Subcutaneous abdominal adipose tissue (tissue), 5 donors: ENCODE results near the gene ERBB4.

ENCODE experiments used
- H3K27ac ChIP-seq: one replicate; pipeline ENCODE4 v1.7.0; 2013; ENCODE audit warnings: low read depth, mild to moderate bottlenecking, inconsistent platforms, low read length, moderate library complexity
- H3K27me3 ChIP-seq, 5 donors: one replicate each; pipeline ENCODE4 v1.7.0; 2013; ENCODE audit warnings: low read length in 5 of 5, inconsistent platforms in 1 of 5; ENCODE audit not compliant: control insufficient read depth in 5 of 5, insufficient read depth in 4 of 5
- H3K36me3 ChIP-seq, 5 donors: one replicate each; pipeline ENCODE4 v1.7.0; 2013; ENCODE audit warnings: low read length in 5 of 5; ENCODE audit not compliant: control insufficient read depth in 5 of 5, insufficient read depth in 5 of 5
- H3K4me1 ChIP-seq, 5 donors: one replicate each; pipeline ENCODE4 v1.7.0; 2013; ENCODE audit warnings: low read length in 5 of 5, mild to moderate bottlenecking in 3 of 5, moderate library complexity in 1 of 5; ENCODE audit not compliant: control insufficient read depth in 5 of 5, insufficient read depth in 5 of 5
- H3K4me3 ChIP-seq, 5 donors: one replicate each; pipeline ENCODE4 v1.7.0; 2013; ENCODE audit warnings: low read length in 5 of 5, low read depth in 1 of 5
- H3K9ac ChIP-seq, 5 donors: one replicate each; pipeline ENCODE4 v1.7.0; 2013; ENCODE audit warnings: low read length in 5 of 5, mild to moderate bottlenecking in 4 of 5, moderate library complexity in 3 of 5
- H3K9me3 ChIP-seq, 5 donors: one replicate each; pipeline ENCODE4 v1.7.0; 2013; ENCODE audit warnings: low read length in 5 of 5; ENCODE audit not compliant: control insufficient read depth in 5 of 5
- donor health status: healthy.
- donor health status: healthy.
- donor health status: healthy.
- donor health status: healthy.
- donor health status: healthy.

The ERBB4 gene

DNA sequence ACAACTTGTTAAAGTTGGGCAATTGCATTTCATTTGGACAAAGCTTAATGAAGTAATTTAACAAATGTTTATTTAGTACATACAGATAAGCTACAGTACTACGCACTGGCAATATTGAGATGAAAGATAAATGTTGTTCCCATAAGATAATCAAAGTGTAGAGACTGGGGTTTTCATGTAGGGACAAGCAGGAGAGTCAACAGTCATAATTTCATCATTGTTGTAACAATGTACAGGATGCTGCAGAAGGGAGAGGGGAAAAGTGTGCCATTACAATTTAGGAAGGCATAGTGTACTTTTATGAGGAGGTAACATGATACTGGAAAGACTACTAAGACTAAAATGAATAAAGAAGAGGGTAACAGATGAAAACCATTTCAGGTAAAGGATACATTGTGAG lies 441.6 kb downstream of the ERBB4 start:
- Histone ChIP-seq H3K27me3 (no peaks in the 10 kb centered on the region), H3K36me3 (no peaks in the 10 kb centered on the region), H3K4me3 (no peak overlapping the region), H3K9me3 (no peaks in the 10 kb centered on the region), H3K9ac (no peak overlapping the region), H3K27ac (no peak overlapping the region), H3K4me1 (peaks cover 0 to 2% (median 0%) of the 10 kb centered on the region in 5 donors)

- Histone ChIP-seq H3K9me3 (no peaks in the 10 kb centered on the region), H3K4me1 (no peaks in the 10 kb centered on the region), H3K36me3 (no peaks in the 10 kb centered on the region), H3K9ac (no peak overlapping the region), H3K27me3 (no peaks in the 10 kb centered on the region), H3K27ac (no peak overlapping the region), H3K4me3 (no peak overlapping the region)
Measured at GRCh38 chr2:212089873-212090272, 448.7 kb downstream of the ERBB4 start.

DNA sequence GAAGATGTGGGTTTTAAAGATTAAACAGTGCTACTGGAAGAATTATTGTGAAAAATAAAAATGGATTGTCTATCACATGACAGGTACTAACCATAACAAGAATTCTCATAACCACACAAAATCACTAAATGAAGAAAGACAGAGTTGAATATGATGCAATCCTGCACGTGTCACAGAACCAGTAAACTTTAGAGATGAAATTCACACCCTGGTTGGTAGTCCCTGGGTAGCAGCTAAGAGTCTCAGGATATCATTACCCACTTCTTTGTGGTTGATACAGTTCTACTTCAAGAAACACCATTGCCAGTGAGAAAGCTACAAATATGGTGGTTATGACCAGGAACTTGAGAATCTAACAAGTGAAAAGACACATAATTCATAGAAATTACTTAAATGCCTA lies 450.2 kb downstream of the ERBB4 start:
- H3K27ac ChIP-seq, result no peak overlapping the region
- H3K9me3 ChIP-seq, result no peaks in the 10 kb centered on the region
- no peaks in the 10 kb centered on the region for H3K4me1 ChIP-seq
- no peaks in the 10 kb centered on the region for H3K36me3 ChIP-seq
- no peaks in the 10 kb centered on the region for H3K27me3 ChIP-seq
- H3K4me3 ChIP-seq, result no peak overlapping the region
- H3K9ac ChIP-seq, result no peak overlapping the region

GRCh38 chr2:212083492-212083891 lies 455.1 kb downstream of the ERBB4 start:
- H3K9me3 ChIP-seq, result no peaks in the 10 kb centered on the region
- no peak overlapping the region for H3K27ac ChIP-seq
- H3K4me3 ChIP-seq, result no peak overlapping the region
- H3K27me3 ChIP-seq, result no peaks in the 10 kb centered on the region
- no peaks in the 10 kb centered on the region for H3K36me3 ChIP-seq
- no peak overlapping the region for H3K9ac ChIP-seq
- H3K4me1 ChIP-seq, result no peaks in the 10 kb centered on the region

- H3K9ac ChIP-seq, result no peak overlapping the region
- H3K4me1 ChIP-seq, result no peaks in the 10 kb centered on the region
- H3K27me3 ChIP-seq, result no peaks in the 10 kb centered on the region
- H3K36me3 ChIP-seq, result no peaks in the 10 kb centered on the region
- no peaks in the 10 kb centered on the region for H3K9me3 ChIP-seq
- H3K4me3 ChIP-seq, result peak overlapping the region in 1 of 5 donors; percentile 3
- H3K27ac ChIP-seq, result no peak overlapping the region
Measured at GRCh38 chr2:212078103-212078502, 460.5 kb downstream of the ERBB4 start.

- H3K4me1 ChIP-seq, result no peaks in the 10 kb centered on the region
- no peaks in the 10 kb centered on the region for H3K27me3 ChIP-seq
- no peak overlapping the region for H3K4me3 ChIP-seq
- no peaks in the 10 kb centered on the region for H3K9me3 ChIP-seq
- no peak overlapping the region for H3K9ac ChIP-seq
- no peaks in the 10 kb centered on the region for H3K36me3 ChIP-seq
- no peak overlapping the region for H3K27ac ChIP-seq
Measured at GRCh38 chr2:212076456-212076855, 462.1 kb downstream of the ERBB4 start.

DNA sequence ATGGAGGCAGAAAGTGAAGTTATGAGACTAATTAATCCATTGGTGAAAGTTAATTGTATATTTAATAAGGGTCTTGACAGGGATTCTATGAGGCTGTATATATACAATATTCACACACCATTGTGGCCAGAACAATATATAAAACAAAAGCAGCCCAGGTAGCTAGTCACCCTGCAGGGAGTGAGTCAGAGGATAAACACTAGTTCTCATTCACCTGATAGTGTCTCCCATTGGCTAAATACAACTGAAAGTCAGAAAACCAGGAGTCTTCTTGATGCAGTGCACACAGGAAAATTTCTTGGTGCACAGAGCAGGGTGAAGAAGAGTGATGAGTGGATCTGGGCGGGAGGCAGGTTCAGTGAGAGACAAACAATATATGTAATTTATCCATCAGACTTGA lies 465.2 kb downstream of the ERBB4 start:
- H3K27me3 ChIP-seq, result no peaks in the 10 kb centered on the region
- no peaks in the 10 kb centered on the region for H3K9me3 ChIP-seq
- no peak overlapping the region for H3K9ac ChIP-seq
- H3K4me1 ChIP-seq, result no peaks in the 10 kb centered on the region
- no peak overlapping the region for H3K27ac ChIP-seq
- H3K36me3 ChIP-seq, result no peaks in the 10 kb centered on the region
- H3K4me3 ChIP-seq, result no peak overlapping the region

GRCh38 chr2:212066546-212066945 lies 472.1 kb downstream of the ERBB4 start:
- Histone ChIP-seq H3K9me3 (no peaks in the 10 kb centered on the region), H3K27ac (no peak overlapping the region), H3K4me1 (no peaks in the 10 kb centered on the region), H3K27me3 (no peaks in the 10 kb centered on the region), H3K4me3 (no peak overlapping the region), H3K36me3 (no peaks in the 10 kb centered on the region), H3K9ac (no peak overlapping the region)

- Histone ChIP-seq H3K27ac (no peak overlapping the region), H3K9ac (no peak overlapping the region), H3K36me3 (no peaks in the 10 kb centered on the region), H3K4me1 (no peaks in the 10 kb centered on the region), H3K4me3 (no peak overlapping the region), H3K27me3 (no peaks in the 10 kb centered on the region), H3K9me3 (no peaks in the 10 kb centered on the region)
Measured at GRCh38 chr2:212064318-212064717, 474.3 kb downstream of the ERBB4 start.

- no peaks in the 10 kb centered on the region for H3K36me3 ChIP-seq
- no peaks in the 10 kb centered on the region for H3K27me3 ChIP-seq
- peaks cover 0 to 32% (median 11%) of the 10 kb centered on the region in 5 donors for H3K9me3 ChIP-seq
- H3K9ac ChIP-seq, result no peak overlapping the region
- H3K27ac ChIP-seq, result no peak overlapping the region
- no peaks in the 10 kb centered on the region for H3K4me1 ChIP-seq
- H3K4me3 ChIP-seq, result no peak overlapping the region
Measured at GRCh38 chr2:212052412-212053159, 486.0 kb downstream of the ERBB4 start.
